ENCODE results near the gene DDX28.

The DDX28 gene, protein sequence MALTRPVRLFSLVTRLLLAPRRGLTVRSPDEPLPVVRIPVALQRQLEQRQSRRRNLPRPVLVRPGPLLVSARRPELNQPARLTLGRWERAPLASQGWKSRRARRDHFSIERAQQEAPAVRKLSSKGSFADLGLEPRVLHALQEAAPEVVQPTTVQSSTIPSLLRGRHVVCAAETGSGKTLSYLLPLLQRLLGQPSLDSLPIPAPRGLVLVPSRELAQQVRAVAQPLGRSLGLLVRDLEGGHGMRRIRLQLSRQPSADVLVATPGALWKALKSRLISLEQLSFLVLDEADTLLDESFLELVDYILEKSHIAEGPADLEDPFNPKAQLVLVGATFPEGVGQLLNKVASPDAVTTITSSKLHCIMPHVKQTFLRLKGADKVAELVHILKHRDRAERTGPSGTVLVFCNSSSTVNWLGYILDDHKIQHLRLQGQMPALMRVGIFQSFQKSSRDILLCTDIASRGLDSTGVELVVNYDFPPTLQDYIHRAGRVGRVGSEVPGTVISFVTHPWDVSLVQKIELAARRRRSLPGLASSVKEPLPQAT

DNA sequence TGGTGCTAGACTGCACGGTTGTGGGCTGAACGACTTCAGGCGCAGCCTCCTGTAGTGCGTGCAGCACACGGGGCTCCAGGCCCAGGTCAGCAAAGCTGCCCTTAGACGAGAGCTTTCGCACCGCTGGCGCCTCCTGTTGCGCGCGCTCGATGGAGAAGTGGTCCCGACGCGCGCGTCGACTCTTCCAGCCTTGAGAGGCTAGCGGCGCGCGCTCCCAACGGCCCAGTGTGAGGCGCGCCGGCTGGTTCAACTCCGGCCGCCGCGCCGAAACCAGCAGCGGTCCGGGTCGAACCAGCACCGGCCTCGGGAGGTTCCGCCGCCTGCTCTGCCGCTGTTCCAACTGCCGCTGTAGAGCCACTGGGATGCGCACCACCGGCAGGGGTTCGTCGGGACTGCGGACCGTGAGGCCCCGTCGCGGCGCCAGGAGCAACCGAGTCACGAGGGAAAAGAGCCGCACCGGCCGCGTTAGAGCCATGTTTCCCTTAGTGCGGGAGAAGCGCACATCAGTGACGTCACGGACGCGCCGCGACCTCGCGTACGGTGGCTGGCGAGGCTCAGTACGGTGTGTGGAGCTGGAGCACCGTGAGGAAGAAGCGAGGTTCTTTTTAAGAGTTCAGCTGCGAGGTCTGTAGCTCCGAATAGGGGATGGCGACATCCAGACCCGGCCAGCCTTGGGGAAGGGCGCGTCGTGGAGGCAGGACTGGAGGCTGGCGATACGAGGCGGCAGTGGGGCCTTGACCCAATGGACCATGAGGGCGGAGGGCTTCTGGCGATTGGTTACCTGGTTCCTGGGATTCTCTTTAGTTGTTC, at the start of gene DDX28, which contains the start of gene DUS2:
Gene DDX28, minus strand, starts transcription at position 505 of the 810 bp plus-strand sequence. Its CDS starts 30 bp downstream, at position 475.
Gene DUS2, plus strand, starts transcription at position 557 of the 810 bp plus-strand sequence. CDS start 14,740 bp downstream, outside the sequence.
- peak; percentile 73 for DNase-seq (ENCODE audit: low read depth)

DNA sequence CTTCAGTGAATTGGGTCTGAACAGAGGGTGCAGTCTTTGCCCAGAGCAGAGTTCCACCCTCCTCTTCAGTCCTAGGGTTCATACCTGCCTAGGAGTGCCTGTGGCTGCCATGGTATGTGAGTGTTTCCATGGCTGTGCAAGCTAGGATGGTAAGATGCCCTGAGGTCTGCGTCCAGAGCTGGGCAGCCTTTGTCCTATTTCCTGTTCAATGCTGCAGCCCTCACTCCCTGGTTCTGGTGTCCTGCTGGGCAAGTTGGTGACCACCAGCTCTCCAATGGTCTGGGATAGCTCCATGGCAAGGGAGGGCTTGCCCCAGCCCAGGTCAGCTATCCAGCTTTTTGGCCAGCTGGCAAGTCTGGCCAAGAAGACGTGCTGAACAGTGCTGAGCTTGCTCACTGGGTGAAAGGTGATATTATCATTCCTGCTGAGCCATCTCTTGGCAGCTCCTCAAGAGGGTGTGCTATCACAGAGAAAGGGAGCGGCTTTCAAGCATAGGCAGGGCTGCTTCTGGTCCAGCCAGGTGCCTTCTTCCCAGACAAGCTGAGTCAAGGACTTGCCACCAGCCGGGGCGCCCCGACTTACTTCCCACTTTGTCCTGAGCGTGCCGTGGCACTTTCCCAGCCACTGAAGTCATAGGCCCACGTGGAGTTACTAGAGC, 49.1 kb upstream of the DDX28 start:
- DNase-seq (ENCODE audit: low read depth): peak; percentile 63

DNA sequence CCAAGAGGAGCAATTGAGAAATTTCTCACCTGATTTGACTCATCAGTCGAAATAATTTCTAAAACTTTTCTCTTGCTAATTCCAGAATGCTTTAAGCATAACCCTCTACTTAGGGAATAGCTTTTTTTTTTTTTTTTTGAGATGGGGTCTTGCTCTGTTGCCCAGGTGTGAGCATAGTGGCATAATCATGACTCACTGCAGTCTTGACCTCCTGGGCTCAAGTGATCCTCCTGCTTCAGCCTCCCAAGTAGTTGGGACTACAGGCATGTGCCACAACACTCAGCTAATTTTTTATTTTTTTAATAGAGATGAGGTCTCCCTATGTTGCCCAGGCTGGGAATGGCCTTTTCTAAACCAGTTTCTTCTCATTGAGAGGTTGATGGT, 48.5 kb upstream of the DDX28 start:
- DNase-seq (ENCODE audit: low read depth): no peak

DNA sequence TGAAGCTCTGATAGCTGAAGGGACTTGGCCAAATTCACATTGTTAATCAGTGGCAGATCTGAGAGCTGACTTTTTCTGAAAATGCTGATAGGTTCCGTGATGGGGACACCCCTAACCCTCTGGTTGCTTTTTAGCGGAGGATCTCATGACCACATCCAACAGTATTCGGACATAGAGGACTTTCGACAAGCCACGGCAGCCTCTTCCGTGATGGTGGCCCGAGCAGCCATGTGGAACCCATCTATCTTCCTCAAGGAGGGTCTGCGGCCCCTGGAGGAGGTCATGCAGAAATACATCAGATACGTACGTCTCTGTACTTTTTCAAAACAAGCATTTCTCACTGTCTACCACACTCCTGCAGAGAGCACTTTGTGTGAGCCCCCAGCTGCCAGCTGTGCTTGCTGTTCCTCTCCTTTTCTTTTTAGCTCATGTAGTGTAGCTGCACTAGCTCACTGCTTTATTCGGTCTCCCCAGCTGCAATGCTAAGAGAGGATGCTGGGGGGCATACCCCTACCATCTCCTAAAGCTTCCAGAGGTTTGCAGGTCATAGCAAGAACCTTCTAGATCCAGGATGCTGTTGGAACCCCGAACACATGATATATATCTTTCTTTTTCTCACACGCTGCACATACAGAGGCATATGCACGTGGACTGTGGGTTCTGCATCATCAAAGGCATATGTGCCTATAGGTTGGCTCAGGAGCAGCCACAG, 47.9 kb upstream of the DDX28 start:
- DNase-seq (ENCODE audit: low read depth): no peak

DNA sequence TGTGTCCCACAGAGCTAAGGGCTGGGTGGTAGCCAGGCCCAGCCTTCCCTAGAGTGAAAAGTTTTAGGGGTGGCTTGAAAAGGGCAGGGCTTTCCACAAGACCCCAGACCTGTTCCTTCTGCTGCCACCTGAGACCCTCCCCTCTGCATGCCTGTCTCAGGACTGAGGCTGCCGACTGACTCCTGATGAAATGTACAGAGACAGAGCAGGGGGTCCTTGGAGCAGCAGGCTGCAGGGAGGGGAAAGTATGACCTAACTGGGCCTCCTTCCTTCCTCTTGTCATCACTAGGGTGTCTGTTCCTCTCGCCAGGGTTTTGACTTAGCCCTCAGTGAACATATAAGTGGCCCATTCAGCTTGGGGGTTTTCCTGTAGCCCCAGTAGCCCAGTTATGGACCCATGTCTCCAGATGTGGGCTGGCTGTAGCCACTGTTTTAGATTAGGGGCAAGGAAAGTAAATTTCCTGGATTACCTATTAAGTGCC, 47.3 kb upstream of the DDX28 start:
- DNase-seq (ENCODE audit: low read depth): no peak

DNA sequence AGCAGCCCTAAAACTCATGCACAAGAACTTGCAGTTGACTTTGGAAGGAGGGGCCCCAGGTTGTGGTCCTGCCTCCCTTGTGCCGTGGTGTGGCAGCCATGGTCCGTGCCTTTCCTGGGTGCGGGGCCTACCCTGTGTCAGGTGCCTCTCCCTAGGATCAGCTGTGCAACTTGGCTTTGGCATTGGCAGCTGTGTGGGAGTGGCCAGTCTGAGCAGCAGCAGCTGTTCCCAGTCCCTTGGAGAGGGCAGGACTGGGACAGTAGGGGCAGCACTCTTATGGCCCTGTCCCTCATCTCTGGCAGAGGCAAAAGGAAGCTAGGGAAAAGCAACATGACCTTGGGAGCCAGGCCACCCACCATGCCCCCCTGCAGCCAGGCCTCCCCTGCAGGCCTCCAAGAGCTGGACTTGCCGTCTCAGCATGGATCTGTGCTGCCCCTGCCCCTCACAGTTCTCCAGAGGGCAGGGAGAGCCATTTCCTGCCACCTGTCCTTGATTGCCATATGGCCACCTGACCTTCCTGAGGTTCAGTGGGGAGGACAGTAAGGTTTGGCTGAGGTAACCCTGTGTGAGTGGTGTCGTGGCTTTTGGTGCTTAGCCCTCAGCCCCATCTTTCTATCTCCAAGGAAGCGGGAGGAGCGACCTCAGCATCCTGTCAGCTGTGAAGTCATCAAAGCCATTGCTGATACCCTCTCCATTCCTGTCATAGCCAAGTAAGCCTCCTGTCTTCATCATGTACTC, 46.6 kb upstream of the DDX28 start:
- DNase-seq (ENCODE audit: low read depth): no peak

DNA sequence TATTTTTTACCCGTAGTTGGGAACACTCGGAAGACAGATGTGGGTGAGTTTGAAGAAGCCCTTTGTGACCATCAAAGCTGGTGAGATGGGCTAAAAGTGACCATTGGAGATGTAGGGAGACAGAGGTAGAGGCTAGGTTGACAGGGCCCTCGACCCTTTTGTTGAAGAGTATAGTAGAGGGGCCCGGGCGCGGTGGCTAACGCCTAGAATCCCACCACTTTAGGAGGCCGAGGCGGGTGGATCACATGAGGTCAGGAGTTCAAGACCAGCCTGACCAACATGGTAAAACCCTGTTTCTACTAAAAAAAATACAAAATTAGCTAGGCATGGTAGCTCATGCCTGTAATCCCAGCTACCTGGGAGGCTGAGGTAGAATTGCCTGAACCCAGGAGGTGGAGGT, 45.9 kb upstream of the DDX28 start:
- DNase-seq (ENCODE audit: low read depth): no peak

DNA sequence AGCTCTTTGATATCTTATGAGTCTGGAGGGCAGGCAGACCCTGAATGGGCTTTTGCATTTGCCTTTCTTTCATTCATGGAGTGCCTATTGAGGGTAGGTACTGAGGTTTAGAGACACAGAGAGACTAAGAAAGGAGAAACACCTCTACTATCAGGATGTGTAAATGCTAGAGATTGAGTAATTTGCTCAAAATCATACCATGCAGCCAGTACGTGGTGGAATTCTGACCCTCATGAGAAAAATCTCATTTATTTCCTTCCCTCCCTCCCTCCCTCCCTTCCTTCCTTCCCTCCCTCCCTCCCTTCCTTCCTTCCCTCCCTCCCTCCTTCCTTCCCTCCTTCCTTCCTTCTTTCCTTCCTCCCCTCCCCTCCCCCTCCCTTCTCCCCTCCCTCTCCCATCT, 43.7 kb upstream of the DDX28 start:
- no peak for DNase-seq (ENCODE audit: low read depth)

DNA sequence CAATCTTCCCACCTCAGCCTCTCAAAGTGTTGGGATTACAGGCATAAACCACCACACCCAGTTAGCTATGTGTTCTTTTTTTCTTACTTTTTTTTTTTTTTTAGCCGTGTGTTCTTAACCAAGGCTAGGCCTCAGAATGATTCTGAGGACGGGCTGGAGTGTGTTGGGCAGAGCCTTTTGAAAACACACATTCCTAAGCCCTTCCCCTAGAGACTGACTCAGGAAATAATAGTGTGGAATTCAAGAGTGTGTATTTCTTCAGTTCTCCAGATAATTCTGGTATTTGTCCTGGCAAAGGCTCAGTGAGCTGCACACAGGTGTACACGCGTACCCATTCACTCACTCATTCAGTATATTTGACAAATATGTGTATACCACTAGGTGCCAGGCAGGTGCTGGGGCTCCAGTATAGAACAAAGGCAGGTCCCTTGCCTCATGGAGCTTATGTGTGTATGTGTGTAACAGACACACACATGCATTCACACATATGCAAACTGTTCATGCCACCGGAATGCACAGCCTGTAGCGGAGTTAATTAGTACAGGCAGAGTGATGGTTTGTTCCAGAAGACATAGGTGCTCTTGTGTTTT, 42.8 kb upstream of the DDX28 start:
- peak; percentile 10 for DNase-seq (ENCODE audit: low read depth)

DNA sequence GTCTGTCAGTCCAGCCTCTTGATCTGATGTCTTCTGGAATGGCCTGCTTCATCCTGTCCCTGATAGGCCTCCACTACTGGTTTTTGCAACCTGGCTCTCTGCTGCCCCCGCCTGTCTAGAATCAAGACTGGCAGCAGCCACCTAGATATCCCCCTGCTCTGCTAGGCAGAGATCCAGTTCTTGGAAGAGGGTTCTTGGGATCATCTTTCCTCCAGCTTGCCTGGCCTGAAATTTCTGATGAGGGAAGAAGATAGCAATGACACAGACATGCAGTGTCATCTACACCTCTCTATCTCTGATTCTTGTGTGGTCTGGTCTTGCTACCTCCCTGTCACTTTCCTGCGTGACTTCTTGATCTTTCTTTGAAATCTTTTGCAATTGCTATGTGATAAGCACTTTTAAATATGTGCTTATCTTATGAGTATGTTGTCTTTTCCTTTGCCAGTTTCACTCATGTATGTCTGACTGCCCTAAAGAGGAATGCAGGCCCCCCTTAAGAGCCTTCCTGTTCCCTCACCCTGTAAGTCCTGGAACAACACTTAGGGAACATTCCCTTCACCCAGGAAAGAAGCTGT, 41.8 kb upstream of the DDX28 start:
- DNase-seq (ENCODE audit: low read depth): peak; percentile 61

DNA sequence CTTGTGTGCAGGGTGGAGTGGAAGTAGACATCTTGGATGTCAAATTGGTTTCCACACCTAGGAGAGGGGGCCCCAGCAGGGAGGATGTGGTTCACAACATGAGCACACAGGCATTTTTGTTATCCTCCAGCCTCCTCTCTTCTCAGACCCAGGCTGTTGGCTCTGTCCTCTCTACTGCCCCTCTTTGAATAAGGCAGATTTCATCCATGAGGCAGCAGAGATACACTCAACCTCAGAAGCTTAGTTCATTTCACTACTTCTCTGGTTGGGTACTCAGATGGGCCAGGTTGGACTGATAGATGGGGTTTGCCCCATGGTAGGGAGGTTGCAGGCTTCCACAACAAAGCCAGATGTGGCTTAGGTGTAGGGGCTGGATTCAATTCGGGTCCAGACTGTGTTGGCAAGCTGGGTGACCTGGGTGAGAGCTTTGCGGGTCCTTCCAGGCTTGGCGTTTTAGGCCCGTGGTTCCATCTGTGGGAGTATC, 39.9 kb upstream of the DDX28 start:
- no peak for DNase-seq (ENCODE audit: low read depth)

DNA sequence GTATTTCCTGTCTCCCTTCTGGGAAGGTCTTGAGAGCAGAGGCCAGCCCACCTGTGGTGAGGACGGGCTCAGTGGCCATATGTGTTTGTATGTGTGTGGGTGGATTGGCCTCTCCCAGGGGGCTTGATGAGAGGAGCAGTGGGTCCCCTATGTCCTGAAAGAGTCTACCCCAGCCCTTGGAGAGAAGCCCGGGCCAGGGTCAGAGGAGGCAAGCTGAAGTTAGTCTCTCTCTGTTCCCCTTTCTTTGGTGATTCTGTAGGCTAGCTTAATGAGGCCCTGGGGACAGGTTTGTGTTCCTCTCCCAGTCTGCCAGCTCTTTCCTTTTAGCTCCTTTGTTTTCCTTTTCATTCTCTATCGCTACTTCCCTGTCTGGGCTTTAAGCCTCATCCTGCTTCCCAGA, 38.4 kb upstream of the DDX28 start:
- no peak for DNase-seq (ENCODE audit: low read depth)

DNA sequence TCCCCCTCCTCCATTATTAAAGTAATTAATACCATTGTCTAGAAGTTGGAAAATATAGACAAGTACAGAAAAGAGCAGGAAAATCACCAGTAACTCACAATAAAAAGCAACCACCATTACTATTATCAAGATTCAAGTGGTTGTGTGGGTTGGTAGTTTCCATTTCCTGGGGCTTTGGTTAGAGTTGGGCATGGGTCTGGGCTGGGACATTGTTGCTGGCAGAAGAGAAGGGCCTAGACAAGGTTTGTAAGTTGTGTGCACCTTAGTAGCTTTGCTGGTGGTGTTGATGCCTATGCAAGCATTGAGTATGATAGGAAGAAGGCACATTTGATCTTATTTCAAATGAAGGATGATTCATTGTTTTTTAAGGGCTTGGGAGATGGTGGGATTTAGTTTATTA, 36.8 kb upstream of the DDX28 start:
- DNase-seq (ENCODE audit: low read depth): no peak

DNA sequence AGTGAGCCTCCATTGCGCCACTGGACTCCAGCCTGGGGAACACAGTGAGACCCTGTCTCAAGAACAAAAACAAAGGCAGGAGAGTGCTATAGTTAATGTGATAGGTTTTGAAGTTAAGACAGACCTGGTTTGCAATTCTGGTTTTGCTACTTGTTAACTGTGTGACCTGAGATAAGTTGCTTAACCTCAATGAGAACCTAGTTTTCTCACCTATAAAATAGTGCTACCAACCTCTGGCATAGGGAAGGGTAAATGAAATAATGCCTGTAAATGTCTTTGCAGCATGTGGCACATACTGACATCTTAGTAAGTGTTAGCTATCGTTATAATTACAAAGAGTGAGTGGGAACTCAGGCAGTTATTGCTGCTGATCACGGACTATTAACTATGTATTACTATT, 32.4 kb upstream of the DDX28 start:
- DNase-seq (ENCODE audit: low read depth): no peak

DNA sequence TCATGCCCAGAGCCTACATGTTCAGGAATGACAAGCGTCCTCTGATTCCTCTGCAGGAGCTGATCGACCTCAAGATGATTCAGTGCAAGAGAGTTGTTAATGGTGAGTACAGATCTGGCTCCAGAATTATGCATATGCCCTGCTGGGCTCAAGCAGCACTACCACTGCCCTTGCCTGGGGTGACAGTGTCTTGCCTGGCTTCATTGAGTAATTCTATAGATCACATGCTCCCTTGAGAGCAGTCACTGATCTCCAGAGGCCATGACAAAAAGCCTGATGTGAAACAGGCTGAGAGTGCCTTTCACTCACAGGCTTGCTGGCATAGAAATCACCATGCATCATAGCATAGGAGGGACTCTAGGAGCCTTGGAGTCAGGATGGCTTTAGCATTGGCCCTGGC, 26.4 kb upstream of the DDX28 start:
- DNase-seq (ENCODE audit: low read depth): no peak

DNA sequence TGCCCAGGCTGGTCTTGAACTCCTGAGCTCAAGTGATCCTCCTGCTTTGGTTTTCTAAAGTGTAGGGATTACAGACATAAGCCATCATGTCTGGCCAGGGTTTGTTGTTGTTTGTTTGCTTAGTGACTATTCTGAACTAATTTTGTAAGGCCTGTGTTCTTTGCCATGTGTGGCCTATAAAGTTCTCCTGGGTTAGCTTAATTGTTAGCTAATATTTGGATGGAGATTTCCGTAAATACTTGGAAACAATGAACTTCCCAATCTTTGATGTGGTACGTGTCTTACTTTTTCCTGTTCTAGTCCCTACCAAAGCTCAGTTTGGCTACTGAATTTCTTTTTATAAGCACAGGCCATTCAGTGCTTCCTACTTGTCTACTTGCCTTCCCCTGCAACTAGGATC, 25.0 kb upstream of the DDX28 start:
- DNase-seq (ENCODE audit: low read depth): no peak

DNA sequence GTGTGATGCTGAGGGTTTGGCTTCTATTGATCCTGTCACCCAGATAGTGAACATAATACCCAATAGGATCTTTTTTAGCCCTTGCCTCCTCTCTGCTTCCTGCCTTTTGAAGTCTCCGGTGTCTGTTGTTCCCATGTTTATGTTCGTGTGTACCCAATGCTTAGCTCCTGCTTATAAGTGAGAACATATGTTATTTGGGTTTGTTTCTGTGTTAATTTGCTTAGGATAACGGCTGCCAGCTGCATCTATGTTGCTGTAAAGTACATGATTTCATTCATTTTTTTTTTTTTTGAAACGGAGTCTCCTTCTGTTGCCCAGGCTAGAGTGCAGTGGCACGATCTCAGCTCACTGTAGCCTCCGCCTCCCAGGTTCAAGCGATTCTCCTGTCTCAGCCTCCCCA, 23.1 kb upstream of the DDX28 start:
- DNase-seq (ENCODE audit: low read depth): no peak

DNA sequence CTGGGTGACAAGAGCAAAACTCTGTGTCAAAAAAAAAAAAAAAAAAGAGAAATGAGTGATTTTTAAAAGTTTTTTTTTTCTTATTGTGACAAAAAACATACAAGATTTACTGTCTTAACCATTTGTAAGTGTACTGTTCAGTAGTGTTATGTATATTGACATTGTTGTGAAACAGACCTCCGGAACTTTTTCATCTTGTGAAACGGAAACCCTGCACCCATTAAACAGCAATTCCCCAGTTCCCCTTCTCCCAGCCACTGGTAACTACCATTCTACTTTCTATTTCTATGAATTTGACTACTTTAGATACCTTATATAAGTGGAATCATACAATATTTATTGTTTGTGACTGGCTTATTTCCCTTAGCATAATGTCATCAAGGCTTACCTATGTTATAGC, 18.8 kb upstream of the DDX28 start:
- no peak for DNase-seq (ENCODE audit: low read depth)

DNA sequence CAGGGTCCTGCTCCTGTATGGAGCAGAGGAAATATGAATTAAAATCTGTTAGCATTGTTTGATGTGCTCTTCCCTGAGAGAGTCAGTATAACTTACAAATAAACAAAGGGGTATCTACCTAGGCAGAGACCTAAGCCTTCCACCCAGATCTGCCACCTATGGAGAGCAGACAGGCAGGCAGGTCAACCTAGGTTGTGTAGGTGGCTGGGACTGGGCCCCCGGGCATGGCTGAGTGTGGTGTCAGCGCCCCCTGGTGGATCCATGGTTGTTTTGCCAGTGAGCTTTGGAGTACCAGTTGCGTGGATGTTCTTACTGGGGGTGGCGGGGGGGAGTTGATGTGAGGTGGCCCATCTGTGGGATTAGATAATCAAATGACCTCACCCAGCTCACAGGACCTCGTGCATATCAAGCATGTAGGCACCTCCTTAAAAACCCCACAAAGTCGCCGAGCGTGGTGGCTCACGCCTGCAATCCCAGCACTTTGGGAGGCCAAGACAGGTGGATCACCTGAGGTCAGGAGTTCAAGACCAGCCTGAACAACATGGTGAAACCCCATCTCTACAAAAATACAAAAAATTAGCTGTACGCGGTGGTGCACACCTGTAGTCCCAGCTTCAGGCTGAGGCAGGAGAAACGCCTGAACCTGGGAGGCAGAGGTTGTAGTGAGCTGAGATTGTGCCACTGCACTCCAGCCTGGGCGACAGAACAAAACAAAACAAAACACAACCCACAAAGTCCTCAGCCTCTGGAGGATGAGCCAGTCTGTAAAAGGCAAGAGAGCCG, 17.7 kb upstream of the DDX28 start:
- no peak for DNase-seq (ENCODE audit: low read depth)

All from HS-5 (cell line).